GM19397 (cell line): ENCODE measurements around the gene PPBP.

Experiments
- ATAC-seq: cut with Tn5 transposase; IDR thresholded peaks from one replicate; pipeline ENCODE4 v1.9.1; 2021; ENCODE audit warnings: mild to moderate bottlenecking, moderate library complexity; ENCODE audit not compliant: unreplicated experiment

The PPBP gene

GRCh38 chr4:73988061-73988460 is at the start of gene PPBP:
TSS of gene PPBP (minus strand) at chr4:73988190. CDS start at chr4:73988103, 87 bp downstream.
- no peak for ATAC-seq

GRCh38 chr4:74037076-74037955 is 49.3 kb upstream of the PPBP start:
- no peak for ATAC-seq

GRCh38 chr4:74033739-74034138 is 45.7 kb upstream of the PPBP start:
- no peak for ATAC-seq

GRCh38 chr4:74032064-74032463 is 44.1 kb upstream of the PPBP start:
- ATAC-seq: no peak

- no peak for ATAC-seq
These were observed 43.6 kb upstream of the PPBP start for GRCh38 chr4:74031576-74031975.

- ATAC-seq: no peak
These were observed 42.3 kb upstream of the PPBP start for GRCh38 chr4:74030285-74030684.

GRCh38 chr4:74028504-74028903 is 40.5 kb upstream of the PPBP start:
- ATAC-seq: no peak

GRCh38 chr4:74023709-74024108 is 35.7 kb upstream of the PPBP start:
- no peak for ATAC-seq

- ATAC-seq: no peak
These were observed 33.6 kb upstream of the PPBP start for GRCh38 chr4:74021601-74022000.

GRCh38 chr4:74018771-74019170 is 30.8 kb upstream of the PPBP start:
- no peak for ATAC-seq

- ATAC-seq: no peak
These were observed 30.1 kb upstream of the PPBP start for GRCh38 chr4:74018116-74018515.

- ATAC-seq: no peak
These were observed 28.1 kb upstream of the PPBP start for GRCh38 chr4:74016068-74016467.

- no peak for ATAC-seq
These were observed 27.3 kb upstream of the PPBP start for GRCh38 chr4:74015126-74015780.

GRCh38 chr4:74014332-74014731 is 26.3 kb upstream of the PPBP start:
- no peak for ATAC-seq

- no peak for ATAC-seq
These were observed 25.3 kb upstream of the PPBP start for GRCh38 chr4:74013264-74013663.

- no peak for ATAC-seq
These were observed 24.1 kb upstream of the PPBP start for GRCh38 chr4:74012130-74012529.

- ATAC-seq: no peak
These were observed 21.3 kb upstream of the PPBP start for GRCh38 chr4:74009307-74009706.

GRCh38 chr4:74006009-74006476 is 18.1 kb upstream of the PPBP start:
- ATAC-seq: no peak

- ATAC-seq: no peak
These were observed 17.5 kb upstream of the PPBP start for GRCh38 chr4:74005528-74005927.

- ATAC-seq: no peak
These were observed 16.7 kb upstream of the PPBP start for GRCh38 chr4:74004668-74005067.

GRCh38 chr4:74000301-74000700 is 12.3 kb upstream of the PPBP start:
- ATAC-seq: no peak
